ENCODE results near the gene PTGES. TPM values are rescaled to one million over a fixed set of nuclear protein-coding genes. Genes with fewer than 3 reads are reported as not detected.

Gene PTGES
- total RNA-seq, 2 donors from 2014 or later, result 2.5 to 5.0 TPM

DNA sequence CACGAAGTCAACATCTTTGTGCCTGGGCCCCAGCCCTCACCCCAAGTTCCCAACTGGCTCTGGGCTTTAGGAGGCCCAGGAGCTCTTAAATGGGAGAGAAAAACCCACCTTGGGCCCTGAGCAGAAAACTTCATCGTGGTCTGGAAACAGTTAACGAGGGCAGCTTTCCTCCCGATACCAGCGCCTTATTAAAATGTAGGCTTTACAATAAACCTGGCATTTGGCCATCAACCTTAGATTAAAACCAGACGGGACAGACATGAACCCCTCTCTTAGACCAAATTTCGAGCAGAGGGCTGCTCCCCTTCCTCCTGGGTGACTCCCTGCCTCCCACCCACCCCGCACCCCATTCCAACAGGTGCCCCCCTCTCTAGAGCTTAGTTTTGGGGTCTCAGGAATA lies 48.0 kb downstream of the PTGES start:
- ATAC-seq (no peak), DNase-seq (no peak)
- intact Hi-C loops (cut with DNase I, micrococcal nuclease), result no loop called here

- DNase-seq (no peak), ATAC-seq (peak; percentile 14)
- intact Hi-C loops (cut with DNase I, micrococcal nuclease), result no loop called here
Observed at GRCh38 chr9:129703667-129704355, 49.0 kb downstream of the PTGES start.

DNA sequence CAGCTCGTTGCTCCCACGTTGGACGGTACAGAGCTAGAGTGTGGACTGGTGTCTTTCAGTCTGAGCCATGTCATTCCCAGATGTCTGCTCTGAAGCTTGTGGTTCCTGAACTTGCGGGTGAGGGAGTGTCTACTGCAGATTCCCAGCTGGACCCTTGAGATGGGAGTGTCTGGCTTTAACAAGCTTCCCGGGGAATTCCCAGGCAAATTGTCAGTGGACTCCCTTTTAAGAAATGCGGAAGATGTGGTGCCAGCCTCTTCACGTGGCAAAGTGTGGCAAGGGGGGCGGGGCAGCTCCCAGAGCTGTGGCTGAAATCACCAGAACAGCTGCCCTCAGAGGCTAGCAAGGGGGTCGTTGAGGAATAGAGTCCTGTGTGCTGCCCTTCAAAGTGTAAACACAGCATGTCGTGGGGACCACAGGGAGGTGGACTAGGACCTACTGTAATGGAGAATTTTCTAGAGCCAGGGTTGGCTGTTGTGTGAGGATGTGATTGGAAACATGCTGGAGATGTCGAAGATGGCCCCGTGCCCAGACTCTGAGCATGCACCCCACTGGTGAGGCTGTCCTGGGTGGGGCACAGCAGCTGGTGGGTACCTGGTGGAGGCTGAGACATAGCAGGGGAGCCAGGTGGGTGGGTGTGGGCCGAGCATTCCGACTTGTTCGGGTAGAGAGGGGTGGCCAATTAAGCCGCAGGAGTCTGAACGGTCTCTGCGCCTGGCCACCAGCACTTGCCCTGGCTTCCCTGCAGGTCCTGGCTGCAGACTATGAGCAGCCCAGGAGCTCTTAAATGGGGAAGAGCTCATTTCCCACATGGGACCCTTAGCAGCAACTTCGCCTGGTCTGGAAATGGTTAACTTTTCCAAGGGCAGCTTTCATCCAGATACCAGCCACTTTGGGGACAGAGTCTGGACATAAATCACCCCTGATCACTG lies 50.0 kb downstream of the PTGES start:
- peak; percentile 97 for ATAC-seq
- intact Hi-C loops (cut with DNase I, micrococcal nuclease), result no loop called here
- peak; percentile 87 to 92 for DNase-seq

- ATAC-seq (no peak), DNase-seq (no peak)
Observed at GRCh38 chr9:129701549-129701948, 51.3 kb downstream of the PTGES start.

DNA sequence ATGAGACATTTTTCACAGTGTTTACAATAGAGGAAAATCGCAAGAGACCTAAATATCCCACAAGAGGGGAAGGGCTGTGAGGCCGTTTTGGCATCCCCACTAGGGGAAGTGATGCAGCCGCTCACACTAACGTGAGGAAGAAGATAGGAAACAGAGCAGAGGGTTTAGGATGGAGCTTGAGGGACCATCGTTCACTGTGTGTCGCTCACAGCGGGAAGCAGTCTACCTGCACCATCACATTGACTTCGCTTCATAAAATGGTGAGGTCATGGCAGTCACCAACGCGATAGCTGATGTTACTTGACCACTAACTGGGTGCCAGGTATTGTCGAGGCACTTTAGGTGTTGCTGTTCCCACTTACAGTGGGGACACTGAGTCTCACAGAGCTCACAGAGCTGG lies 51.8 kb downstream of the PTGES start:
- intact Hi-C loops (cut with DNase I, micrococcal nuclease), result no loop called here

More at GRCh38 chr9:129701549-129701948, 51.3 kb downstream of the PTGES start:
- intact Hi-C loops (cut with DNase I, micrococcal nuclease), result no loop called here

DNA sequence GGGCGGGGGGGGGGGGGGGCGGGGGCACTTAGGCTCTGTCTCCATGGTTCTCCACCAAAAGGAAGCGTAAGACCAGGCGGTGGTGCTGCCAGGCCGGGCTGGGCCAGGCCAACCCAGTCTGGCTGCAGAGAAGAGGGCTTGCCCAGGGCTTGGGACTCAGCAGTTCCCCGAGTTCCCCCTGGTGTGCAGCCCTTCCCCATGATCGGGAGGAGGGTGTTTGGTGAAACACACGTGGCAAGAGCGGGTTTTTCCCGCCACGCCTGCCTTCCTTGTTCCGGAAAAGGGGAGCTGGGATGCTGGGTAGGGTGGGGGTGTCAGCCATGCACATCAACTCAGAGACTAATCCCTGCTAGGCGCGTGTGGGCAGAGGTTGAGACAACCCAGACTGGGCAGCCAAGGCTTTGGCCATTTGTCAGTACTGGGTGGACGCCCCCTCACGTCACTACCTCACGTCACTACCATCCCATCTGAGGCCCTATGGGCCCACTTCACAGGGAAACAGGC lies 54.5 kb downstream of the PTGES start:
- ATAC-seq (no peak), DNase-seq (peak in 1 of 2 donors; percentile 38)
- intact Hi-C loops (cut with DNase I, micrococcal nuclease), result no loop called here

More for the DNA sequence above, 51.8 kb downstream of the PTGES start:
- DNase-seq (no peak), ATAC-seq (no peak)

DNA sequence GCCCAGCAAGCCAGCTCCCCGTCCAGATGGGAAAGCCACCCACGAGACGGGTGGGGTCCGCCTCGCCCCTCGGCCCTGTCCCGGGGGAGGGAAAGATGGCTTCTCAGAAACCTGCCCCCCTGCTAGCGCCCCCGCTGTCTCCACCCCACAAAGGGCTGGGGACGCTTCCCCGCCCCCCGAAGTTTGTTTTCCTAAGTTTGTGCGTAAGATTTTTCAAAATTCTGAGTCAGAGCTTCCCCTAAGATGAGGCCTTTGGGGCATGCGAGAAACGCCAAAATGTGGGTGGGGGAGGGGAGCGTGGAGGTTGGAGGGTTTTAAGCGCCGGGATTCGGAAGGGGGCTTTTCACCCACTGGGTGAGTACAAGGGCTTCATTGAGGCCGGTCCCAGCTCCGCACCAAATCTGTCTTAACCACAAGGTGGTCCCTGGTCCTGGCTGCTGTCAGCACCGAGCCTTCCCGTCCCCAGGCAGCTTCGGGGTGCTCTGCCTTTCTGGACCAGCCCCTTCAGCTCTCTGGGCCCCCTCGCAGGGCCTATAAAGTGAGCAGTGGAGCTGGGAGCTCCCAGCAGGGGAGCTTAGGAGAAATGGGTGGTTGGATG lies 55.1 kb downstream of the PTGES start:
- ATAC-seq (no peak), DNase-seq (no peak)
- intact Hi-C loops (cut with DNase I, micrococcal nuclease), result no loop called here

DNA sequence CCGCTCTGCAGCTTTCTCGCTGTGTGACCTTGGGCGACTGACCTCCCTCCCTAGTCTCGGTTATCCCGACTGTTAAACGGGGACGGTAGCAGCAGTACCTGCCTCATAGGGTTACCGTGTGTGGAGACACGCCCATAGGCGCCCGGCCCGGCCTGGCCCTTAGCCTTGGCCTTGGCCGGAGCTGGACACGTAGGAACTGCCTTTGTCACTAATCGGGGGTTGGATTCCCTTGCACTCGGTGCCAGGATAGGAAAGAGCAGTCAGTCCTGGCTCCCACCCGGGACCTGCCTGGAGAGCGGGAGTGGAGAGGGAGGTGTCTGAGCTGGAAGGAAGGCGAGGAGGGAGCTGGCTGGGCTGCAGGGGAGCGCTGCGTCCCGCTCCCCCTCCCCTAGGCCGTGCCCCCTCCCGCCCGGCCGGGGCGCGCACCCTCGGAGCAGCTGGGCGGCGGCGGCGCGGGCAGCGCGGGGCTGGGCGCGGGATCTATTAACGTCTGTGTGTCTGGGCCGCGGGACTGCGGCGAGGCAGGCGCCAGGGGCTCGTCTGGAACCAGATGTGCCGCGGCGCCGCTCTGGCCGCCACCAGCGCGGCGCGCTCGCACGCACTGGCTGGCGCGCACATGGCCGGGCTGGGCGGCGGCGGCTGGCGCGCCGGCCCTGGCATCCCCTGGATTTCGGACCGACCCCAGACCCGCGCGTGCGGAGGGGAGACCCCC lies 55.7 kb downstream of the PTGES start:
- ATAC-seq (peak; percentile 53), DNase-seq (no peak)
- intact Hi-C loops (cut with DNase I, micrococcal nuclease), result no loop called here

GRCh38 chr9:129695870-129696269 lies 57.0 kb downstream of the PTGES start:
- DNase-seq (no peak), ATAC-seq (no peak)
- intact Hi-C loops (cut with DNase I, micrococcal nuclease), result no loop called here

DNA sequence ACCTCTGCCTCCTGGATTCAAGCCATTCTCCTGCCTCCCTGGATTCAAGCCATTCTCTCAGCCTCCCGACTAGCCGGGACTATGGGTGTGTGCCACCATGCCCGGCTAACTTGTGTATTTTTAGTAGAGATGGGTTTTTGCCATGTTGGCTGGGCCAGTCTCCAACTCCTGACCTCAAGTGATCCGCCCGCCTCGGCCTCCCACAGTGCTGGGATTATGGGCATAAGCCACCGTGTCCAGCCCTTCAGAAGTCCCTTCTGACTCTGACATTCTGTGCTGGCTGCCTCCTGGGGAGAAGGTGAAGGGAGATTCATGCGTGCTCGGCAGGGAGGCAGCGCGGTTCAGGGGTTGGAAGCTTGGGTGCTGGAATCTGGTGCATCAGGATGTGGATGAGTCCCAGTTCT lies 58.6 kb downstream of the PTGES start:
- ATAC-seq (no peak), DNase-seq (no peak)
- intact Hi-C loops (cut with DNase I, micrococcal nuclease), result no loop called here

GRCh38 chr9:129693741-129694140 lies 59.1 kb downstream of the PTGES start:
- intact Hi-C loops (cut with DNase I, micrococcal nuclease), result no loop called here
- DNase-seq (no peak), ATAC-seq (no peak)

DNA sequence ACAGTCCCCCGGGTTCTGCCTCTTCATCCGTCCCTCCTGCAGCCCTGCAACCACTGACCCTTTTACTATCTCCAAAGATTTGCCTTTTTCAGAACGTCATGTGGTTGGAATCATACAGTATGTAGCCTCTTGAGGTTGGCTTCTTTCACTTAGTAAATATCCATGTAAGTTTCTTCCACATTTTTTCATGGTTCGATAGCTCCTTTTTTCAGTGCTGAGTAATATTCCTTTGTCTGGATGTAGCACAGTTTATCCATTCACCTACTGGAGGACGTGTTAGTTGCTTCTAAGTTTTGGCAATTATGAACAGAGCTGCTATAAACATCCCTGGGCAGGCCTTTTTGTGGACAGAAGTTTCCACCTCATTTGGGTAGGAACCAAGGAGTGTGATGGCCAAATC lies 60.3 kb downstream of the PTGES start:
- intact Hi-C loops (cut with DNase I, micrococcal nuclease), result no loop called here
- no peak for DNase-seq
- no peak for ATAC-seq

Other genes with a start within 250 kb of the PTGES start
- under 1 TPM in 1 of 2 donors, not detected in 1; 0.36 TPM for gene C9orf50, start 131.9 kb downstream of the PTGES start, total RNA-seq
- gene NTMT1, start 126.9 kb downstream of the PTGES start, total RNA-seq, result 10 to 100 TPM; 23.2 to 25.8 TPM
- 10 to 100 TPM; 17.5 to 18.3 TPM for gene ASB6, start 110.9 kb downstream of the PTGES start, total RNA-seq
- gene PRRX2, start 87.4 kb downstream of the PTGES start, total RNA-seq, result 1 to 10 TPM in 1 of 2 donors, under 1 TPM in 1; 0.52 to 1.1 TPM
- 10 to 100 TPM; 41.7 to 50.7 TPM for gene TOR1B, start 50.1 kb upstream of the PTGES start, total RNA-seq
- gene TOR1A, start 71.1 kb upstream of the PTGES start, total RNA-seq, result 10 to 100 TPM; 30.7 to 36.9 TPM
- 10 to 100 TPM; 34.6 to 41.3 TPM for gene C9orf78, start 82.2 kb upstream of the PTGES start, total RNA-seq
- 10 to 100 TPM; 16.0 to 21.9 TPM for gene USP20, start 82.4 kb upstream of the PTGES start, total RNA-seq

All from left colon (tissue), 2 donors.